Endothelial cell of umbilical vein (primary cell): ENCODE measurements around the gene TTC34.
"Not testable (repeated sequence)": the region's sequence is repeated elsewhere in the genome, so short reads cannot be mapped to it uniquely, and the experiment has no call there.

Source experiments
- FOS ChIP-seq: IDR thresholded peaks from 2 replicates; pipeline ENCODE4 v1.6.1; 2011; ENCODE audit warnings: mild to moderate bottlenecking, low read length, moderate library complexity, borderline replicate concordance; ENCODE audit not compliant: insufficient read depth
- TF ChIP-seq, protein P1 (sequence below), 2 donors: IDR thresholded peaks; 1 replicate in 1 of 2; 2 replicates in 1 of 2; pipeline ENCODE4 v1.5.1; 2011; ENCODE audit warnings: low read length in 2 of 2, mild to moderate bottlenecking in 2 of 2, moderate library complexity in 2 of 2, control low read depth in 1 of 2, inconsistent platforms in 1 of 2, low read depth in 1 of 2; ENCODE audit not compliant: insufficient read depth in 1 of 2; ENCODE audit errors: extremely low read depth in 1 of 2

DNA sequence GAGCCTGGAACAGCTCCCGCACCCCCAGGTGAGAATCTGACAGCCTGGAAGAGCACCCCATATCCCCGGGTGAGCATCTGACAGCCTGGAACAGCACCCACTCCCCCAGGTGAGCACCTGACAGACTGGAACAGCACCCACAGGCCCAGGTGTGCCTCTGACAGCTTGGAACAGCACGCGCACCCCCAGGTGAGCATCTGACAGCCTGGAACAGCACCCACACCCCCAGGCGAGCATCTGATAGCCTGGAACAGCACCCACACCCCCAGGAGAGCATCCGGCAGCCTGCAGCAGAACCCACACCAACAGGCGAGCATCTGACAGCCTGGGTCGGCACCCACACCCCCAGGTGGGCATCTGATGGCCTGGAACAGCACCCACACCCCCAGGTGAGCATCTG lies 141.7 kb downstream of the TTC34 start:
- TF ChIP-seq FOS, result not testable (repeated sequence)
- TF ChIP-seq, protein P1, sequence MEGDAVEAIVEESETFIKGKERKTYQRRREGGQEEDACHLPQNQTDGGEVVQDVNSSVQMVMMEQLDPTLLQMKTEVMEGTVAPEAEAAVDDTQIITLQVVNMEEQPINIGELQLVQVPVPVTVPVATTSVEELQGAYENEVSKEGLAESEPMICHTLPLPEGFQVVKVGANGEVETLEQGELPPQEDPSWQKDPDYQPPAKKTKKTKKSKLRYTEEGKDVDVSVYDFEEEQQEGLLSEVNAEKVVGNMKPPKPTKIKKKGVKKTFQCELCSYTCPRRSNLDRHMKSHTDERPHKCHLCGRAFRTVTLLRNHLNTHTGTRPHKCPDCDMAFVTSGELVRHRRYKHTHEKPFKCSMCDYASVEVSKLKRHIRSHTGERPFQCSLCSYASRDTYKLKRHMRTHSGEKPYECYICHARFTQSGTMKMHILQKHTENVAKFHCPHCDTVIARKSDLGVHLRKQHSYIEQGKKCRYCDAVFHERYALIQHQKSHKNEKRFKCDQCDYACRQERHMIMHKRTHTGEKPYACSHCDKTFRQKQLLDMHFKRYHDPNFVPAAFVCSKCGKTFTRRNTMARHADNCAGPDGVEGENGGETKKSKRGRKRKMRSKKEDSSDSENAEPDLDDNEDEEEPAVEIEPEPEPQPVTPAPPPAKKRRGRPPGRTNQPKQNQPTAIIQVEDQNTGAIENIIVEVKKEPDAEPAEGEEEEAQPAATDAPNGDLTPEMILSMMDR (IDR thresholded peaks at IDR 0.05; ENCODE audit: extremely low read depth in 1 of 2, insufficient read depth in 1 of 2, low read depth in 1 of 2, low read length in 2 of 2), result not testable (repeated sequence)
